SK-N-MC (cell line): ENCODE measurements around the gene TSFM.

Source experiments
- EZH2 ChIP-seq: fragments of 200-600 bp; sonication (generic); IDR thresholded peaks from one replicate; pipeline ENCODE4 v1.6.1; 2017; ENCODE audit warnings: antibody characterized with exemption
- FOXP2 ChIP-seq: optimal IDR thresholded peaks from 2 replicates; pipeline ENCODE3; 2011; ENCODE audit warnings: mild to moderate bottlenecking, moderate library complexity; ENCODE audit not compliant: insufficient read depth; ENCODE audit errors: extremely low read length, control extremely low read depth
- POLR2AphosphoS5 ChIP-seq: IDR thresholded peaks from 2 replicates; pipeline ENCODE4 v1.6.1; 2012; ENCODE audit warnings: mild to moderate bottlenecking, low read depth, low read length, borderline replicate concordance

GRCh38 chr12:57741413-57741789 lies 41.2 kb upstream of the TSFM start:
- TF ChIP-seq EZH2 (no peak), POLR2AphosphoS5 (no peak), FOXP2 (no peak)
